ENCODE data around the gene SRSF10. TPM values are rescaled to one million over a fixed set of nuclear protein-coding genes. Genes with fewer than 3 reads are reported as not detected.

SRSF10 gene
- total RNA-seq, 3 donors from 2014 or later = 85.8 to 98.0 (median 94.0) TPM

- Histone ChIP-seq H3K36me3 (ENCODE audit: low read depth) (no peaks in the 10 kb centered on the region), H3K4me1 (ENCODE audit: low read depth) (peaks cover 25% of the 10 kb centered on the region), H3K4me3 (no peak overlapping the region), H3K9me3 (no peaks in the 10 kb centered on the region)
- ATAC-seq (peak; percentile 40), DNase-seq (no peak)
- TF ChIP-seq, protein P1, sequence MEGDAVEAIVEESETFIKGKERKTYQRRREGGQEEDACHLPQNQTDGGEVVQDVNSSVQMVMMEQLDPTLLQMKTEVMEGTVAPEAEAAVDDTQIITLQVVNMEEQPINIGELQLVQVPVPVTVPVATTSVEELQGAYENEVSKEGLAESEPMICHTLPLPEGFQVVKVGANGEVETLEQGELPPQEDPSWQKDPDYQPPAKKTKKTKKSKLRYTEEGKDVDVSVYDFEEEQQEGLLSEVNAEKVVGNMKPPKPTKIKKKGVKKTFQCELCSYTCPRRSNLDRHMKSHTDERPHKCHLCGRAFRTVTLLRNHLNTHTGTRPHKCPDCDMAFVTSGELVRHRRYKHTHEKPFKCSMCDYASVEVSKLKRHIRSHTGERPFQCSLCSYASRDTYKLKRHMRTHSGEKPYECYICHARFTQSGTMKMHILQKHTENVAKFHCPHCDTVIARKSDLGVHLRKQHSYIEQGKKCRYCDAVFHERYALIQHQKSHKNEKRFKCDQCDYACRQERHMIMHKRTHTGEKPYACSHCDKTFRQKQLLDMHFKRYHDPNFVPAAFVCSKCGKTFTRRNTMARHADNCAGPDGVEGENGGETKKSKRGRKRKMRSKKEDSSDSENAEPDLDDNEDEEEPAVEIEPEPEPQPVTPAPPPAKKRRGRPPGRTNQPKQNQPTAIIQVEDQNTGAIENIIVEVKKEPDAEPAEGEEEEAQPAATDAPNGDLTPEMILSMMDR (IDR thresholded peaks at IDR 0.05) = no peak
- intact Hi-C loops (cut with DNase I, micrococcal nuclease) = no loop called here
These were observed 57.7 kb downstream of the SRSF10 start for GRCh38 chr1:23922321-23922943.

DNA sequence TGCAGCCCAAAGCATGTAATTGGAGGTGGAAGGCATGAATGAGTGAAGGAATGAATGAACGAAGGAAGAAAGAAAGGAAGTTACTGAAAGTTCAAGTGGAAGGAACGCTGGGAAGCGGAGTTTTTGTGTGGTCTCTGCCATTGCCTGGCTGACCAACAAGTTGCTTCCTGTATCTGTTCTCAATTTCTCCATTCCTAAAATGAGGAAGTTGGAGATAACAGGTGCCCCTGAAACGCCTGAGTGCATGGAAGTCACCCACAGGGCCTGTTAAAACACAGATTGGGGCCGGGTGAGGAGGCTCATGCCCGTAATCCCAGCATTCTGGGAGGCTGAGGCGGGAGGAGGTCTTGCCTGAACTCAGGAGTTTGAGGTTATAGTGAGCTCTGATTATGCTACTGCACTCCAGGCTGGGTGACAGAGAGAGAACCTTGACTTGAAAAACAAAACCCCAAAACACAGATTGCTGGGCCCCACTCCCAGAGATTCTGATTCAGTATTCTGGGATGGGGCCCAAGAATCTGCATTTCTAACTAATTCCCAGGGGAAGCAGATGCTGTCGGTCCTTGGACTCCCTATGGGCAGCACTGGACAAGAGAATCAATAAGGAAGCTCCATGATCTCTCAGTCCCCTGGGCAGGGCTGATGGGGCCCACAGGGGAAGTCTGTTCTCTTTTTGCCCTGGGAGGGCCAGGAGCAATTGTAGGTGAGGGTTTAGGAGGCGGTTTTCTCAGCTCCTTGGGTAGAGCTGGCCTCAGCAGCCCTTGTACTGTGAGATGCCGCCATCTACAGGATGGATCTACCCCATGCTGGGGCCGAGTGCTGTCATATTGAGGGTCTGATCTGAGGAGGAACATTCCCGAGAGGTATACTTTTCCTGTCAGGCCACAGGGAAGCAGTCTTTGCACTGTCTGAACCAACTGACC lies 63.7 kb downstream of the SRSF10 start:
- Histone ChIP-seq H3K4me3 (no peak overlapping the region), H3K9me3 (no peaks in the 10 kb centered on the region), H3K4me1 (ENCODE audit: low read depth) (peaks cover 22% of the 10 kb centered on the region), H3K36me3 (ENCODE audit: low read depth) (no peaks in the 10 kb centered on the region)
- intact Hi-C loops (cut with DNase I, micrococcal nuclease) = loop anchor here (5.0 to 10.0 kb wide), 2 partner anchors 142 to 144 kb away; partner anchors contain the start of gene PITHD1 (in 1 of the 2)
- ATAC-seq = peak; percentile 85
- TF ChIP-seq, protein P1 (IDR thresholded peaks at IDR 0.05) = peak; percentile 34
- DNase-seq = peak; percentile 75 to 85 (median 81)

- no peak for ATAC-seq
- Histone ChIP-seq H3K9me3 (no peaks in the 10 kb centered on the region), H3K4me3 (no peak overlapping the region), H3K4me1 (ENCODE audit: low read depth) (peaks cover 15% of the 10 kb centered on the region), H3K36me3 (ENCODE audit: low read depth) (no peaks in the 10 kb centered on the region)
- TF ChIP-seq, protein P1 (IDR thresholded peaks at IDR 0.05) = no peak
- intact Hi-C loops (cut with DNase I, micrococcal nuclease) = loop anchor here (5.0 to 10.0 kb wide), 2 partner anchors 141 to 143 kb away; partner anchors contain the start of gene PITHD1 (in 1 of the 2)
- no peak for DNase-seq
These were observed 64.7 kb downstream of the SRSF10 start for GRCh38 chr1:23915466-23915865.

DNA sequence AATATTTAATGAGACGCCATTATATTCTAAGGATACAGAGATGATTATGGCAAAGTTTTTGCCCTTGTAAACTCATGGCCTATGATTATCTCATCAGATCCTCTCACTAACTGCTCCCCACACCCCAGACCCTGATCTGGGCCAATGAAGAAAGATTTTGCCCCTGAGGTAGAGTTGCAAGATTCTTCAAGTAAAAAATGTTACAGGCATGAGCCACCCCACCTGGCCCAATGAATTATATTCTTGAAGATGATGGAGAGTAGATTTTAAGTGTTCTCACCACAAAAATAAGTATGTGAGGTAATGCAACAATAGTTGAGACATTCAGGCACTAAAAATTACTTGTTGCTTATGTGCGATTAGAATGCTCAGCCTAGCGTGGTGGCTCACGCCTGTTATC lies 65.2 kb downstream of the SRSF10 start:
- Histone ChIP-seq H3K4me3 (no peak overlapping the region), H3K4me1 (ENCODE audit: low read depth) (peaks cover 9% of the 10 kb centered on the region), H3K36me3 (ENCODE audit: low read depth) (no peaks in the 10 kb centered on the region), H3K9me3 (no peaks in the 10 kb centered on the region)
- DNase-seq (no peak), ATAC-seq (no peak)
- TF ChIP-seq, protein P1 (IDR thresholded peaks at IDR 0.05) = no peak
- intact Hi-C loops (cut with DNase I, micrococcal nuclease) = loop anchor here (5.0 to 10.0 kb wide), 2 partner anchors 140 to 143 kb away; partner anchors contain the start of gene PITHD1 (in 1 of the 2)

Small RNAs within 50 kb of the gene (microRNA-seq; reads per million reads assigned to microRNA genes)
- not detected for gene MIR378F

Other genes with a start within 250 kb of the SRSF10 start
- 10 to 100 TPM; 32.9 to 35.5 (median 35.1) TPM for gene ELOA, start 236.9 kb downstream of the SRSF10 start, total RNA-seq
- gene PITHD1, start 201.9 kb downstream of the SRSF10 start, total RNA-seq = 10 to 100 TPM; 38.9 to 53.2 (median 39.6) TPM
- gene LYPLA2, start 189.2 kb downstream of the SRSF10 start, total RNA-seq = 10 to 100 TPM; 49.9 to 89.0 (median 88.0) TPM
- 100 to 1,000 TPM in 2 of 3 donors, 10 to 100 TPM in 1; 55.7 to 156 (median 127) TPM for gene GALE, start 179.6 kb downstream of the SRSF10 start, total RNA-seq
- gene HMGCL, start 154.9 kb downstream of the SRSF10 start, total RNA-seq = 10 to 100 TPM; 45.2 to 83.4 (median 62.6) TPM
- 100 to 1,000 TPM in 2 of 3 donors, 10 to 100 TPM in 1; 82.2 to 171 (median 159) TPM for gene FUCA1, start 112.0 kb downstream of the SRSF10 start, total RNA-seq
- under 1 TPM; 0.06 to 0.19 (median 0.17) TPM for gene CNR2, start 67.0 kb downstream of the SRSF10 start, total RNA-seq
- 100 to 1,000 TPM; 116 to 137 (median 121) TPM for gene PNRC2, start 20.5 kb downstream of the SRSF10 start, total RNA-seq
- gene MYOM3, start 131.8 kb upstream of the SRSF10 start, total RNA-seq = 1 to 10 TPM; 2.6 to 3.4 (median 2.7) TPM
- gene IL22RA1, start 162.8 kb upstream of the SRSF10 start, total RNA-seq = 10 to 100 TPM; 13.8 to 43.1 (median 28.2) TPM
- 10 to 100 TPM in 2 of 3 donors, 1 to 10 TPM in 1; 5.3 to 24.0 (median 18.8) TPM for gene IFNLR1, start 207.0 kb upstream of the SRSF10 start, total RNA-seq